Smooth muscle cell of the brain vasculature (primary cell): ENCODE data around the gene GNG11.
"Not testable (repeated sequence)": the region's sequence is repeated elsewhere in the genome, so short reads cannot be mapped to it uniquely, and the experiment has no call there.

Experiments used
- DNase-seq: peaks from one replicate; pipeline ENCODE4 v3.0.0-alpha.2; 2012; ENCODE audit warnings: low read depth, low spot score

Gene GNG11

GRCh38 chr7:93911242-93911641 is 10.3 kb upstream of the GNG11 start:
- DNase-seq = not testable (repeated sequence)

GRCh38 chr7:93911661-93912060 is 9.9 kb upstream of the GNG11 start:
- not testable (repeated sequence) for DNase-seq

- DNase-seq = no peak
Measured at GRCh38 chr7:93913197-93913596, 8.3 kb upstream of the GNG11 start.

- DNase-seq = no peak
Measured at GRCh38 chr7:93914581-93915066, 6.9 kb upstream of the GNG11 start.

GRCh38 chr7:93915206-93915842 is 6.2 kb upstream of the GNG11 start:
- DNase-seq = not testable (repeated sequence)

GRCh38 chr7:93915888-93916287 is 5.6 kb upstream of the GNG11 start:
- not testable (repeated sequence) for DNase-seq

- DNase-seq = not testable (repeated sequence)
Measured at GRCh38 chr7:93916315-93916714, 5.2 kb upstream of the GNG11 start.

- no peak for DNase-seq
Measured at GRCh38 chr7:93920496-93921182, 896 bp upstream of the GNG11 start.

- DNase-seq = no peak
Measured at GRCh38 chr7:93921186-93921585, 349 bp upstream of the GNG11 start.

GRCh38 chr7:93923296-93923695 is 1.8 kb downstream of the GNG11 start:
- DNase-seq = no peak

GRCh38 chr7:93923942-93924341 is 2.4 kb downstream of the GNG11 start:
- DNase-seq = no peak

- no peak for DNase-seq
Measured at GRCh38 chr7:93926800-93927199, 5.3 kb downstream of the GNG11 start.

GRCh38 chr7:93927585-93927984 is 6.0 kb downstream of the GNG11 start:
- DNase-seq = no peak

GRCh38 chr7:93931655-93932054 is 10.1 kb downstream of the GNG11 start:
- DNase-seq = no peak

- no peak for DNase-seq
Measured at GRCh38 chr7:93933156-93933555, 11.6 kb downstream of the GNG11 start.

- DNase-seq = no peak
Measured at GRCh38 chr7:93935102-93935501, 13.6 kb downstream of the GNG11 start.

- no peak for DNase-seq
Measured at GRCh38 chr7:93937818-93938217, 16.3 kb downstream of the GNG11 start.

- DNase-seq = no peak
Measured at GRCh38 chr7:93938293-93938692, 16.8 kb downstream of the GNG11 start.

GRCh38 chr7:93941945-93942344 is 20.4 kb downstream of the GNG11 start:
- DNase-seq = no peak

- no peak for DNase-seq
Measured at GRCh38 chr7:93943816-93944540, 22.4 kb downstream of the GNG11 start.

- no peak for DNase-seq
Measured at GRCh38 chr7:93944673-93945072, 23.1 kb downstream of the GNG11 start.

GRCh38 chr7:93945083-93945482 is 23.5 kb downstream of the GNG11 start:
- DNase-seq = no peak
